NCI-H128 (cell line): ENCODE measurements around the gene SEZ6.

Source experiments
- DNase-seq: peaks from one replicate; lab custom pipeline; 2025; ENCODE audit not compliant: unreplicated experiment; lab: John Stamatoyannopoulos, UW

Gene SEZ6

GRCh38 chr17:29036584-29036983 is 30.8 kb upstream of the SEZ6 start:
- DNase-seq = no peak

GRCh38 chr17:29034510-29034909 is 28.7 kb upstream of the SEZ6 start:
- DNase-seq = no peak

- no peak for DNase-seq
These were observed 27.0 kb upstream of the SEZ6 start for GRCh38 chr17:29032857-29033197.

GRCh38 chr17:29032013-29032856 is 26.4 kb upstream of the SEZ6 start:
- no peak for DNase-seq

GRCh38 chr17:29031488-29031887 is 25.7 kb upstream of the SEZ6 start:
- no peak for DNase-seq

GRCh38 chr17:29024316-29024952 is 18.6 kb upstream of the SEZ6 start:
- no peak for DNase-seq

- no peak for DNase-seq
These were observed 16.2 kb upstream of the SEZ6 start for GRCh38 chr17:29022074-29022473.

GRCh38 chr17:29021226-29021625 is 15.4 kb upstream of the SEZ6 start:
- no peak for DNase-seq

- DNase-seq = no peak
These were observed 14.7 kb upstream of the SEZ6 start for GRCh38 chr17:29020576-29020975.

GRCh38 chr17:29019475-29020181 is 13.8 kb upstream of the SEZ6 start:
- DNase-seq = peak; percentile 10

GRCh38 chr17:29018788-29019474 is 13.1 kb upstream of the SEZ6 start:
- DNase-seq = no peak

- DNase-seq = no peak
These were observed 10.7 kb upstream of the SEZ6 start for GRCh38 chr17:29016345-29017210.

- no peak for DNase-seq
These were observed 8.9 kb upstream of the SEZ6 start for GRCh38 chr17:29014716-29015115.

- DNase-seq = no peak
These were observed 6.7 kb upstream of the SEZ6 start for GRCh38 chr17:29012535-29012934.

- no peak for DNase-seq
These were observed 4.8 kb upstream of the SEZ6 start for GRCh38 chr17:29010586-29010985.

- no peak for DNase-seq
These were observed 4.3 kb upstream of the SEZ6 start for GRCh38 chr17:29010129-29010528.

- no peak for DNase-seq
These were observed 2.8 kb upstream of the SEZ6 start for GRCh38 chr17:29008591-29008990.

- DNase-seq = no peak
These were observed 2.1 kb upstream of the SEZ6 start for GRCh38 chr17:29007860-29008455.

GRCh38 chr17:29007456-29007855 is 1.6 kb upstream of the SEZ6 start:
- DNase-seq = no peak

- no peak for DNase-seq
These were observed 1.6 kb downstream of the SEZ6 start for GRCh38 chr17:29004081-29004692.
